Brain pericyte (primary cell): ENCODE data around the gene COQ10A.
A peak's percentile ranks its signal among the peaks of the same experiment; 100 is the strongest.
"Not testable (repeated sequence)": the region's sequence is repeated elsewhere in the genome, so short reads cannot be mapped to it uniquely, and the experiment has no call there.

Source experiments
- DNase-seq: peaks from one replicate; pipeline ENCODE4 v3.0.0-alpha.2; 2012; ENCODE audit warnings: low read depth, low spot score

COQ10A gene

GRCh38 chr12:56280849-56281248 is 14.1 kb downstream of the COQ10A start:
- DNase-seq, result no peak

DNA sequence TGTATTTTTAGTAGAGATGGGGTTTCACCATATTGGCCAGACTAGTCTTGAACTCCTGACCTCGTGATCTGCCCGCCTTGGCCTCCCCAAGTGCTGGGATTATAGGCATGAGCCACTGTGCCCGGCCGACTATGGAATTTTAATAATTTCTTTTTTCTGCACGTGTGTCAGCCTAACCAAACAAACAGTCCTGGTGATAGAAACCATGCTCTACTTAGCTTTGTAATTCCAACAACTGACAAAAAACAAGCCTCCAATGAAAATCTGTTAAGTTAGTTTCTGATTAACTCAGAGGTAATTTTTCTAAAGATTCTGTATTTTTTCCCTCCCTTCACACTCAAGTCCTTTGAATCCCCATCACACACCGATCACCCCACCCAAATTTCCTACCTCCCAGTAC is 15.3 kb downstream of the COQ10A start:
- no peak for DNase-seq

- DNase-seq, result no peak
These were observed 15.8 kb downstream of the COQ10A start for GRCh38 chr12:56282579-56282978.

- DNase-seq, result not testable (repeated sequence)
These were observed 17.5 kb downstream of the COQ10A start for GRCh38 chr12:56284263-56284662.

DNA sequence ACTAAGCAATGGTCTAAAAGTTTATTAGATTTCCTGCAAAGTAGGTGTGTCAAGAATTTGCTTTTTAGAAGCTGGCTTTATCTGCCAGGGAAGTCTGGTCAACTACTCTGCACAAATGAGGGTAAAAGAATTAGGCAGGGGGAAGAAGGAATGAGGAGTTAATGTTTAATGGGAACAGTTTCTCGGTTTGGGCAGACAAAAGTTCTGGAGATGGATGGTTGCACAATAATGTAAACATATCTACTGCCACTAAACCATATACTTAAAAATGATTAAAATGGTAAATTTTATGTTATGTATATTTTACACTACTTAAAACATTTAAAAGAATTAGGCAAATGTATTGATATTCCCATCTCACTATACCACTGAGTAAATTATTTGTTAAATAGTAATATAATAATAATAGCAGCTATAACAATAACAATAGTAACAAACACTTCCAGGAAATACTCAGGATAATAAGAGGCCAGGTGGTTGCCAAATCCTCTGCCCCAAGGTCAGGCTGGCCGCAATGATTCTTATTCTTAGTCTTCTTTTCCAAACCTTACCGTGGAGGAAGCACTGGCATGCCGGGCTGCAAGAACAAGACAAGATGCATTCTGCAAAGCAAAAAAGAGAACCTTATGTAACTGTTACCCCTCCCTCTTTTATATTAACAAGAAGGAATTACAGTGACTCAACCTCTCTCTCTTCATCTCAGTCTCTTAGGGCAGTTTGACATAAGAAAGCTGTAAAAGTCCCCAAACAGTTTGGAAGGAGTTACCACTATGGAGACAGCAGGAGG is 19.5 kb downstream of the COQ10A start:
- no peak for DNase-seq

- DNase-seq, result no peak
These were observed 22.1 kb downstream of the COQ10A start for GRCh38 chr12:56288705-56289387.

GRCh38 chr12:56293795-56294194 is 27.1 kb downstream of the COQ10A start:
- DNase-seq, result no peak

DNA sequence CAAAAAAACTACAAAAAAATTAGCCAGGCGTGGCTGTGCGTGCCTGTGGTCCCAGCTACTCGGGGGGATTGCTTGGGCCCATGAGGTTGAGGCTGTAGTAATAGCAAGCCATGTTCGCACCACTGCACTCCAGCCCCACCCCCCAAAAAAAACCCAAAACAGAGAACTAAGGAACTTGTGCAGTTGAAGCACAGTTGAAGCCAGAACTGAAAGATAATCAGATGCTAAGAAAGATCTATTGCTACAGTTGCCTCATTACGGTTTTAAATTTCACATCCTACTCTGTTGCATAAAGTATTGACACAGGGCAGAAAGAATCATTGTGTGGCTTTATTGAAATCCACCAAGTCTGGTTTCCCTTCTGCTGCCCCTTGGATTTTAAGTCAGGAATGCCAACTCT is 29.6 kb downstream of the COQ10A start:
- DNase-seq, result no peak

DNA sequence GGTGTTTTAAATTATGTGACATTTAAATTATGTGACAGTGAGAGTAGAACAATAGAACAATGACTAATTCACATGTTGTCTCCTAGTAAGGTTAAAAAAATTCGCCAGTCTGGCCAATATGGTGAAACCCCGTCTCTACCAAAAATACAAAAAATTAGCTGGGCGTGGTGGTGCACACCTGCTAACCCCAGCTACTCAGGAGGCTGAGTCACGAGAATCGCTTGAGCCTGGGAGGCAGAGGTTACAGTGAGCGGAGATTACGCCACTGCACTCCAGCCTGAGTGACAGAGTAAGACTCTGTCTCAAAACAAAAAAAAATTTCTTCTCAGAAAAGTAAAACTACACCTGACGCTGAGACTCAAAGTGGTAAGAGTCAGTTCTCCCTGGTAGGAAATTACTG is 30.7 kb downstream of the COQ10A start:
- DNase-seq, result no peak

- DNase-seq, result no peak
These were observed 32.1 kb downstream of the COQ10A start for GRCh38 chr12:56298828-56299227.

DNA sequence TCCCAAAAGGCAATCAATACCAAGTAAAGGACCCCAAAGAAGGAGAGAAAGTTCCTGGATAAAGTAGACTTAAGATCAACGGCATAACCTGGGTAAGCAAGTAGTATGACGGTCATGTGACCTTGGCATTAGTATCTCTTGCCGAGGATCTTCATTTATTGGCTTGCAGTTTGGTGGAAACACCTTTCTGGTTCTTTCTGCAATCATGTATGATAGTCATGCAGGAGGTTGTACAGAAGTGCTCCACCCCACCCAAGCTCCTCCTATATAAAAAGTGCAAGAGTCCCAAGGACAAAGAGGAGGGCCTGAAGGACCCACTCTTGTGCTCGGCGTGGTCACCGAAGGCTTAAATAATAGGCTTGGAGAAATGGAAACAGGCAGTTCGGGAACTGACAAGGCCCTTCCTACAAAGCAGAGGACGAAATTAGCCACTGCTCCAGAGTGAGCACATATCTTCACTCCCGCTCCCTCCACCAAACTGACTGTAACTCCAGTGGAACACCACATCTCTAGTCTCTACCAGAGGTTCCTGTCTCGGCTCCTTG is 32.6 kb downstream of the COQ10A start:
- DNase-seq, result no peak

DNA sequence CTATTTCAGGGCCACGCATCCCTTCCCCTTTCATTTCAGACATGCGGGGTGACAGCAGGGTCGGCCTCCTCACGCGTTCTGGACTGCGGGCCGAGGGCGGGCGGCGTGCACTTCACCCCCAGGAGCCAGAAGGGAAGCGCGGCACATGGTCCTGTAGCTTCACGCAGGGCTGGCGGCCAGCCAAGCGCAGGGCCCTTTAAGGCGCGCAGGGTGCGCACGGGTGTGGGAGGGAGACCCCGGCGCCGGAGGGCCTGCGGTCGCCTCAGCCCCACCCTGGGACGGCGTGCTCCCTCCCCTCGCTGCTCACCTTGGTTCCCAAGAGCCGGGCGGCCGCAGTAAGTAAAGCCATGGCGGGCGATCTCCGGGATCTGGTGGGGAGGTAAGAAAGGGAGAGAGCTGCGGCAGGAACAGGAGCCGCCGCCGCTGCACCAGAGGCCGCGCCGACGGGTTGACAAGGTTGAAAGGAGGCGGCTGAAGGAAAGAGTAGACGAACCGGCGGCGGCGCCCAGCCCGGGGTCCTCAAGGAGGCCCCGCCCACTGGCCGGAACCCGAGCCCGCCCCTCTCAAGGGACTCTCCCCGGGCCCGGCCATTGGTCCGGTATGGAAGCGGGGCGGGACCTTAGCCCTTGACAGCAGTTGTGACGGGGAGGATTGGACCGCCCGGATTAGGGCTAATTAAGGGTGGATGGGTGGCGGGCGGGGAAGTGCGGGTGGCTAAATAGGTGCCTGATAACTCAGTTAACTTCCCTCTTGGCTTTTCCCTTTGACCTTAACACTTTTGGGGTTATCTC is 33.3 kb downstream of the COQ10A start, which contains the start of gene CS:
CS (minus strand) TSS at position 478 of the 791 bp plus-strand sequence; CDS start at position 349, 129 bp downstream.
- DNase-seq, result peak; percentile 86

DNA sequence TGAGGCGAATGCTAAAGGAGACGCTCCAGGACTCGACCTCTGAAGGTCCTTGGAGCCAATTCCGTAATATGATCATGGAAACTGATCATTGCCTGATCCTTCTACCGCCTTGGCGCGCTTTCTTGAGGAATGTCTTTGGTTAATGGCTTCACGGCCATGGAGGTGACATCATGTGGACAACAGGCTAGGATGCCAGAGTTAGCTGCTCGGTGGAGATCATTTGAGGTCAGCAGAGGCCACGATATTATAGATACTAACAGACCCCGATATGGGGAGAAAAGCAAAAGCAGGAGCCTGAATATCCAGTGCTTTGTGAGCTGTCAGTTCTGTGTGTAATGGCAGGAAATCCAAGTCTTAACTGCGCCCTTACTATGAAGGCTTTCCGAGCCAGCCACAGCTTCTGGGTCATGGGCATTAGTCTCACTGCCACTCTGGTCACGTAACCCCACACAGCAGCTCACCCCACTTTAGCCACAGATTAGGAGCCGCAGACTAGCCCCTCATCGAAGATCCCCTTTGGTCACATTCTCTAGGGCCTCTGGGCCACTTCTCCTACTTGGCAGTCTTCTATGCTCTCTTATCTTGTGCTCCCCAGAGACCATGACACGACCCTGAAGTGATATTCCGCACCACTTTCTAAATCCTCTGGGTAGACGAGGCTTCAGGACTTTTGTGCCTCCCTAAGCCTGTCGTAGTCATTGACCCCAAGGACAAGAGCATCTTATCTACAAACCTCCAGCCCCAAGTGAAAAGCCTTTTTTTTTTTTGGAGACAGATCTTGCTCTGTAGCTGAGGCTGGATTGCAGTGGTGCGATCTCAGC is 34.1 kb downstream of the COQ10A start:
- DNase-seq, result no peak

- DNase-seq, result no peak
These were observed 37.5 kb downstream of the COQ10A start for GRCh38 chr12:56304276-56304675.

- no peak for DNase-seq
These were observed 38.3 kb downstream of the COQ10A start for GRCh38 chr12:56304872-56305590.

- no peak for DNase-seq
These were observed 40.7 kb downstream of the COQ10A start for GRCh38 chr12:56307221-56307965.

- no peak for DNase-seq
These were observed 42.0 kb downstream of the COQ10A start for GRCh38 chr12:56308714-56309113.

- no peak for DNase-seq
These were observed 44.3 kb downstream of the COQ10A start for GRCh38 chr12:56311003-56311402.

GRCh38 chr12:56315249-56315621 is 48.5 kb downstream of the COQ10A start:
- no peak for DNase-seq
